Activated CD4-positive, alpha-beta T cell treated with anti-CD3 and anti-CD28 coated beads, Interleukin-2, amount 50 U/mL, for 48 hours (primary cell): ENCODE results near the gene MVB12A.

ENCODE experiments used
- DNase-seq, 2 experiments: peaks; one replicate each; pipeline ENCODE4 v3.0.0-alpha.2; 2020

The MVB12A gene

DNA sequence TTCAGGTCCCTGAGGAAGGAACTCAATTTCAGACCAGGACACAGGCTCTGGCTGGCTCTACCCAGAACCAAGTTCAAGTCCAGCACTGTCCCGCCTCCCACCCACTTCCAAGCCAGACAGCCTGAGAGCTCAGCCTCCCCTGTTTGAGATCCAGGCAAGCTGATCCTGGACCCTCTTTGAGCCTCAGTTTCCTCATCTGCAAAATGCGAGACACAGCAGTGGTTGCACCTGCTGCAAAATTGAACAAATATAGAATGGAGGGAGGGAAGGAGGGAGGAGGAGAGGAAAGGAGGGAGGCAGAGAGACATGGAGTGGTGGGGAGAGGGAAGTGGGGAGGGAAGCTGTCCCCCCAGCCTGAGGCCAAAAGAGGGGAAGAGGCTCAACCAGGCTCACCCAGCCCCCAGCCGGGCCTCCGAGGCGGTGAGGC lies 27.9 kb downstream of the MVB12A start:
- DNase-seq = no peak

DNA sequence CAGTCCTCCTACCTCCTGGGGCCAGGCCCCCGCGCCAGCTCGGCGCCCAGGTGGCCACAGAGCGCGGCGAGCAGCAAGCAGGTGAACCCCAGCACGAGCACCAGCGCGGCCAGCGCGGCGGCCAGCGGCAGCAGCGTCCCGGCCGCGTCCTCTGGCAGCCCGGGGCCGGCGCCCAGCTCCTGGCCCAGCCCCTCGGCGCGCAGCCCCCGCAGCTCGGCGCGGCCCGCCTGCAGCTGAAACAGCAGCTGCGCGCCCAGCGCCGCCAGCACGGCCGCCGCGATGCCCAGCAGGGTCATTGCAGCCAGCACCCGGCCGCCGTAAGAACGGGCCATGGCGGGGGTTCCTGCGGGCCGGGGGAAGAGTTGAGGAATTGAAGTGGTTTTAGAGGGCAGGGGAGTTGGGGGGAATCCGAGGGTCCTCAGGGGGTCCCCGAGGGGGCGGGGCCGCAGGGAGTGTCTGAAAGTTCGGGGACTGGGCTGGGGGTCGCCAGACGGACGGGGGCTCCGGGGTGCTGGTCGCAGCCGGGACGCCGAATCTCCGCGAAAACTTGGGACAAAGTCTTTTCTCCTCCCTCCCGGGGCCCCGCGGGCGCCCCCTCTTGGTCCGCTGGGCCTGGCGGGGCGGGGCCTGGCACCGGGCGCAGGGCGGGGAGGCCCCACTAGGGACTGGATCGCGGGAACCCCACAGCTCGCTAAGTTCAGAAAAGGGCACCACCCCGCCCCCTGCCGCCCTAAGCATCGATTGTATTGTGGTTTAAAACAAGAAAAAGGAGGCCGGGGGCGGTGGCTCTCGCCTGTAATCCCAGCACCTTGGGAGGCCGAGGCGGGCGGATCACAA lies 28.5 kb downstream of the MVB12A start, which contains the start of gene TMEM221:
TSS of gene TMEM221 (minus strand) at position 538 of the 837 bp plus-strand sequence. CDS start at position 332, 206 bp downstream.
- peak; percentile 63 to 74 for DNase-seq

DNA sequence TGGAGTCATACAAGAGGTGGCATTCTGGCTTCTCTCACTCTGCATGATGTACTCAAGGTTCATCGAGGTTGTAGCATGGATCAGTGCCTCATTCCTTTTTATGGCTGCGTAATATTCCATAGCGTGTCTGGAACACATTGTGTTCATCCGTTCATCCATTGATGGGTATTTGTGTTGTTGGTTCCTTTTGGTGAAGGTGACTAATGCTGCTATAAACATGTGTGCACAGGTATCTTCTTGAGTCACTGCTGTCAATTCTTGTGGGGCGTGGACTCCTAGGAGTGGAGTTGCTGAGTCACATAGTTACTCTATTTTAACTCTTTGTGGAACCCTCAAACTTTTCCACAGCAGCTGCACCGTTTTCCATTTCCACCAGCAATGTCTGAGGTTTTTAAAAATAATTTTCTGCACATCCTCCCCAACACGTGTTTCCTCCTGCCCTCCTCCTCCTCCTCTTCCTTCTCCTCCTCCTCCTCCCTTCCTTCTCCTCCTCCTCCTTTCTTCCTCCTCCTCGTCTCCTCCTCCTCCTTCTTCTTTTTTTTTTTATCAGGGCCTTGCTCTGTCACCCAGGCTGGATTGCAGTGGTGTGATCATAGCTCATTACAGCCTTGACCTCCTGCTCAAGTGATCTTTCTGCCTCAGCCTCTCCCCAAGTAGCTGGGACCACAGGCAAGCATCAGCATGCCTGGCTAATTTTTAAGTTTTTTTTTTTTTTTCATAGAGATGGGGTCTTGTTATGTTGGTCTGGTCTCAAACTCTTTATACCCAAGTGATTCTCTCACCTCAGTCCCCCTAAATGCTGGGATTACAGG lies 30.6 kb downstream of the MVB12A start:
- DNase-seq = peak; percentile 45 to 63

GRCh38 chr19:17451820-17452219 lies 32.0 kb downstream of the MVB12A start:
- DNase-seq = no peak

DNA sequence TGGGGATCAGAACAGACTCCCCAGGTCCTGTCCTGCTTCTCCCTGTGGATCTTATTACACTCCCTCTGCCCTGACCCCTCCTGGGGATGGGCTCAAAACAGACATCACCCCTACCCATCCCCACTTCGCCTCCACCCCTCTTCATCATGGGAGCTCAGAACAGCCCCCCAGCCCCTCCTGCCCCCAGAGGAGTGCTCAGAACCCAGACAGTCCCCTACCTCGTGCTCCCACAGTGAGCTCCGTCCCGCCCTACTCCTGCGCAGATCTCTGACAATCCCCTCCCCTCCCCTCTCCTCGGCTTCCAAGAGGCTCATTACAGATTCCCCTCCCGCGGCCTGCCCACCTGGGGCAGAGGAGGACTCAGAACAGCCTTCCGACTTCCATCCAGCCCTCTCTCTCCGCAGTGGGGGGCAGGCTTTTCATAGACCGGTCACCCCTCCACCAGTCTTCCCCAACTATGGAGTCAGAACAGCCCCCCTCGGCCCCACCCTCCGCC lies 34.8 kb downstream of the MVB12A start:
- DNase-seq = no peak

DNA sequence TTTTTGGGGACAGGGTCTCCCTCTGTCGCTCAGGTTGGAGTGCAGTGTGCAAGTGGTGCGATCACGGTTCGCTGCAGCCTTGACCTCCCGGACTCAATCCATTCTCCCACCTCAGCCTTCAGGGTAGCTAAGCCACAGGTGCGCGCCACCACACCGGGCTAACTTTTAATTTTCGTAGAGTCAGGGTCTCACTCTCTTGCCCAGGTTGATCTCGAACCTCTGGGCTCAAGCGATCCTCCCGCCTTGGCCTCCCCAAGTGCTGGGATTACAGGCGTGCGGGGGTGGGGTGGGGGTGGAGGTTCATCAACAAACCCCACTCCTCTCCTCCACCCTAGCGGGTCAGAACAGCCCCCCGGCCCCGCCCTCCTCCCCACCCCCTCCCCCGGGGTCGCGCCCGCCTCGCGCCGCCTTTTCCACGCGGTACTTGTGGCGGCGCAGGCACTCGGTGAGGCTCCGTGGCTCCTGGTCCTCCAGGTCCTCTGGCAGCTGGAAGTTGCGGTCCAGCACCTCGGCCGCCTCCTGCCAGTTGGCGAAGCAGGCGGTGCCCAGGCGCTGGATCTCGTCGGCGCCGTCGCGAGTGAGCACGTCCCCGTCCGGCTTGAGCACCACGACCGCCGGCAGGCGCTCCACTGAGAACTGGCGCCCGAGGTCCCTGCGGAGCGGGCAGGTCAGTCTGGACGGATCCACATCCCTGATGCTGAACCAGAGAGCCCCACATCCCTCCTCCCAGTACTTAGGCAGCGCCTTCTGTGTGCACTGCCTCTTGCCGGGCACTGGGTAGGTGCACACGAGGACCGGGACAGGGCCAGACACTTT lies 35.7 kb downstream of the MVB12A start:
- DNase-seq = no peak

GRCh38 chr19:17456127-17456526 lies 36.3 kb downstream of the MVB12A start:
- DNase-seq = no peak

GRCh38 chr19:17457616-17458015 lies 37.8 kb downstream of the MVB12A start:
- DNase-seq = no peak

DNA sequence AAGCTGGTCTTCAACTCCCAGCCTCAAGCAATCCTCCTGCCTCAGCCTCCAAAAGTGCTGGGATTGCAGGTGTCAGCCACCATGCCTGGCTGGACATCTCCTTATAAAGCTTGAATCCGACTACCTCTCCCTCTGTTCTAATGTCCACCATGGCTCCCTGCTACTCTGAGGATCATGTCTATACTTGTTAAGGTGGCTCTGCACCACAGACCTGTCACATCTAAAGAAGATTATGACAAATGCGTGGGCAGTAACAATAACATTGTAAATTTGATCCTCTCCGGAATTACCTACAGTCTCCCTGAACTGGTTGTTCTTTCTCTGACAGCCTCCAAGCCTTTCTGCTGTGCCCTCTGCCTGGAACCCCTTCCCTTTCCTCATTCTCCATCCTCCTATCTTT lies 39.1 kb downstream of the MVB12A start:
- DNase-seq = no peak

- no peak for DNase-seq
Measured at GRCh38 chr19:17460372-17461230, 40.8 kb downstream of the MVB12A start, which contains the start of gene NXNL1. NXNL1 (minus strand) TSS chr19:17460926; CDS start chr19:17460869, 57 bp downstream.

- no peak for DNase-seq
Measured at GRCh38 chr19:17466487-17466850, 46.6 kb downstream of the MVB12A start.

- DNase-seq = no peak
Measured at GRCh38 chr19:17467471-17468301, 47.8 kb downstream of the MVB12A start.

GRCh38 chr19:17468302-17469091 lies 48.6 kb downstream of the MVB12A start:
- no peak for DNase-seq

GRCh38 chr19:17469092-17469480 lies 49.2 kb downstream of the MVB12A start:
- DNase-seq = no peak

GRCh38 chr19:17469481-17470067 lies 49.7 kb downstream of the MVB12A start:
- DNase-seq = peak; percentile 93 to 96

GRCh38 chr19:17470068-17470841 lies 50.4 kb downstream of the MVB12A start, which contains the start of gene SLC27A1:
SLC27A1 (plus strand) TSS chr19:17470524; CDS start chr19:17470541, 17 bp downstream.
- DNase-seq = peak; percentile 92 to 95

DNA sequence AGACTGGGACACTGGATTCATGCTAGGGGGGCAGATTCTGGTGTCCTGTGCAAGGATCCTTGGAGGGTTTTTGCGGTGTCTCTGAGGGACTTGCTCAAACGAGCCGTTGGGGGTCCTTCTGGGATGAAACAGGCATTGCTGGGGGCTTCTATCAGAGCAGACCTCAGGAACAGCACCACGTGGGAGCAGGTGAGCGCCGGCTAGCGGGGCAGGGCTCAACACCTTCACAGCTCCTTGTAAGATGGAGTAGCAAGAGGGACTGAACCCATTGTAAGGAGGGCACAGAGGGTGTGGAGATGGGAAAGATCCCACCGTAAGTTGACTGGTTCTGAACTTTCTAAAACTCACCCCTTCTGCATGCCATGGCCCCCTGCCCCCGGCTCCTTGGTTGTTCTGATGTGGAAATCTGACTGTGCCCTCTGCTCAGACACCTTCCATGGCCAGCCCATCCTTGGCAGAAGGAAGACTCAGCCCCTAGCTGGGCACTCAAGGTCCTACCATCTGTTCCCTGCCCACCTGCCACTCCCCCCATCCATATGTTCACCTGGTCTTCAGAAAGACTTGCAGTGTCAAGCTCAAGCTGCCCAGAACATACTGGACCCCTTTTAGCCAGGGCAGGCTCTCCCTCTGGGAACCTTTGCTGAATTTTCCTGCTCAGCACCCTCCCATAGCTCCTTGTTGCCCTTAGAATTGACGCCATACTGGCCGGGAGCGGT lies 51.7 kb downstream of the MVB12A start:
- no peak for DNase-seq

GRCh38 chr19:17473041-17473440 lies 53.2 kb downstream of the MVB12A start:
- DNase-seq = no peak
